Activated CD4-positive, alpha-beta T cell treated with anti-CD3 and anti-CD28 coated beads, Interleukin-2, amount 10 ng/mL, durations not matched to agents 24 days and 14 days (primary cell): ENCODE results near the gene RASGRP3. TPM values are rescaled to one million over a fixed set of nuclear protein-coding genes. Genes with fewer than 3 reads are reported as not detected.
A peak's percentile ranks its signal among the peaks of the same experiment; 100 is the strongest.

ENCODE experiments used
- DNase-seq: peaks from one replicate; pipeline ENCODE4 v3.0.0; 2022
- H3K27ac Mint-ChIP-seq: one replicate; pipeline ENCODE4 v1.8.0; 2022; ENCODE audit warnings: mild to moderate bottlenecking, mixed read lengths
- H3K27me3 Mint-ChIP-seq: one replicate; pipeline ENCODE4 v1.8.0; 2022; ENCODE audit warnings: mixed read lengths
- H3K36me3 Mint-ChIP-seq: one replicate; pipeline ENCODE4 v1.8.0; 2022; ENCODE audit warnings: low read depth, mild to moderate bottlenecking, mixed read lengths
- H3K4me1 Mint-ChIP-seq: one replicate; pipeline ENCODE4 v1.8.0; 2021; ENCODE audit warnings: mixed read lengths
- H3K4me3 Mint-ChIP-seq: one replicate; pipeline ENCODE4 v1.8.0; 2022; ENCODE audit warnings: mild to moderate bottlenecking, moderate library complexity, mixed read lengths
- H3K9me3 Mint-ChIP-seq: one replicate; pipeline ENCODE4 v1.8.0; 2021; ENCODE audit warnings: mixed read lengths
- intact Hi-C: fragments of 100-400 bp; cut with micrococcal nuclease; formaldehyde crosslinking; loops from one replicate; pipeline ENCODE4 v1.15.1; 2023
- total RNA-seq: library from RNA; stranded (reverse); gene quantifications from 2 replicates; pipeline ENCODE4 v1.2.3, GENCODE V29; 2022

RASGRP3 gene
- total RNA-seq, 1 donor from 2014 or later = 3.3 TPM

GRCh38 chr2:33509908-33510585, 33.6 kb downstream of the RASGRP3 start:
- Mint-ChIP-seq H3K36me3 (peaks cover under 1% of the 10 kb centered on the region), H3K4me1 (no peaks in the 10 kb centered on the region)

GRCh38 chr2:33510586-33510968, 34.1 kb downstream of the RASGRP3 start:
- H3K27me3 Mint-ChIP-seq = no peaks in the 10 kb centered on the region
- H3K27ac Mint-ChIP-seq = no peak overlapping the region
- intact Hi-C loops = no loop called here
- H3K36me3 Mint-ChIP-seq = peaks cover 5% of the 10 kb centered on the region
- peaks cover 4% of the 10 kb centered on the region for H3K9me3 Mint-ChIP-seq
- no peak for DNase-seq
- H3K4me3 Mint-ChIP-seq = no peak overlapping the region
- H3K4me1 Mint-ChIP-seq = no peaks in the 10 kb centered on the region

More at GRCh38 chr2:33509908-33510585, 33.6 kb downstream of the RASGRP3 start:
- Mint-ChIP-seq H3K9me3 (no peaks in the 10 kb centered on the region), H3K27me3 (no peaks in the 10 kb centered on the region), H3K4me3 (no peak overlapping the region), H3K27ac (no peak overlapping the region)
- intact Hi-C loops = no loop called here
- DNase-seq = no peak

GRCh38 chr2:33511141-33511540, 34.7 kb downstream of the RASGRP3 start:
- H3K9me3 Mint-ChIP-seq = peaks cover 4% of the 10 kb centered on the region
- H3K4me3 Mint-ChIP-seq = no peak overlapping the region
- H3K36me3 Mint-ChIP-seq = peaks cover 5% of the 10 kb centered on the region
- intact Hi-C loops = no loop called here
- no peak for DNase-seq
- no peaks in the 10 kb centered on the region for H3K27me3 Mint-ChIP-seq
- H3K4me1 Mint-ChIP-seq = no peaks in the 10 kb centered on the region
- no peak overlapping the region for H3K27ac Mint-ChIP-seq

- intact Hi-C loops = no loop called here
- Mint-ChIP-seq H3K9me3 (peaks cover 10% of the 10 kb centered on the region), H3K36me3 (peaks cover 11% of the 10 kb centered on the region)
Observed at GRCh38 chr2:33512112-33512511, 35.7 kb downstream of the RASGRP3 start.

GRCh38 chr2:33513480-33513879, 37.0 kb downstream of the RASGRP3 start:
- Mint-ChIP-seq H3K9me3 (peaks cover 10% of the 10 kb centered on the region), H3K36me3 (peaks cover 11% of the 10 kb centered on the region), H3K4me1 (no peaks in the 10 kb centered on the region), H3K27ac (no peak overlapping the region), H3K4me3 (no peak overlapping the region), H3K27me3 (no peaks in the 10 kb centered on the region)
- intact Hi-C loops = no loop called here
- DNase-seq = no peak

More at GRCh38 chr2:33512112-33512511, 35.7 kb downstream of the RASGRP3 start:
- no peak for DNase-seq
- Mint-ChIP-seq H3K27ac (no peak overlapping the region), H3K4me3 (no peak overlapping the region), H3K4me1 (no peaks in the 10 kb centered on the region), H3K27me3 (no peaks in the 10 kb centered on the region)

- H3K4me1 Mint-ChIP-seq = no peaks in the 10 kb centered on the region
- H3K9me3 Mint-ChIP-seq = peaks cover 10% of the 10 kb centered on the region
- no peak overlapping the region for H3K4me3 Mint-ChIP-seq
Observed at GRCh38 chr2:33516456-33516995, 40.1 kb downstream of the RASGRP3 start.

GRCh38 chr2:33518200-33518599, 41.8 kb downstream of the RASGRP3 start:
- Mint-ChIP-seq H3K9me3 (peaks cover 10% of the 10 kb centered on the region), H3K4me1 (no peaks in the 10 kb centered on the region), H3K4me3 (no peak overlapping the region), H3K27me3 (no peaks in the 10 kb centered on the region), H3K36me3 (peaks cover 15% of the 10 kb centered on the region), H3K27ac (no peak overlapping the region)
- intact Hi-C loops = no loop called here
- DNase-seq = no peak

More at GRCh38 chr2:33516456-33516995, 40.1 kb downstream of the RASGRP3 start:
- no peak overlapping the region for H3K27ac Mint-ChIP-seq
- no peaks in the 10 kb centered on the region for H3K27me3 Mint-ChIP-seq
- DNase-seq = no peak
- peaks cover 13% of the 10 kb centered on the region for H3K36me3 Mint-ChIP-seq
- intact Hi-C loops = no loop called here

- DNase-seq = no peak
- Mint-ChIP-seq H3K4me1 (no peaks in the 10 kb centered on the region), H3K27ac (no peak overlapping the region), H3K36me3 (peaks cover 15% of the 10 kb centered on the region), H3K4me3 (no peak overlapping the region), H3K27me3 (no peaks in the 10 kb centered on the region), H3K9me3 (peaks cover 10% of the 10 kb centered on the region)
- intact Hi-C loops = no loop called here
Observed at GRCh38 chr2:33518929-33519328, 42.5 kb downstream of the RASGRP3 start.

- intact Hi-C loops = no loop called here
- DNase-seq = no peak
- H3K27ac Mint-ChIP-seq = no peak overlapping the region
- H3K9me3 Mint-ChIP-seq = peaks cover 2% of the 10 kb centered on the region
- no peaks in the 10 kb centered on the region for H3K27me3 Mint-ChIP-seq
- H3K4me3 Mint-ChIP-seq = no peak overlapping the region
- H3K4me1 Mint-ChIP-seq = peaks cover 8% of the 10 kb centered on the region
- peaks cover 8% of the 10 kb centered on the region for H3K36me3 Mint-ChIP-seq
Observed at GRCh38 chr2:33521791-33522281, 45.4 kb downstream of the RASGRP3 start.

- H3K4me1 Mint-ChIP-seq = peaks cover 10% of the 10 kb centered on the region
- H3K27me3 Mint-ChIP-seq = no peaks in the 10 kb centered on the region
- DNase-seq = no peak
- H3K36me3 Mint-ChIP-seq = peaks cover 9% of the 10 kb centered on the region
- no peaks in the 10 kb centered on the region for H3K9me3 Mint-ChIP-seq
- no peak overlapping the region for H3K27ac Mint-ChIP-seq
- no peak overlapping the region for H3K4me3 Mint-ChIP-seq
- intact Hi-C loops = no loop called here
Observed at GRCh38 chr2:33522576-33522975, 46.1 kb downstream of the RASGRP3 start.

- Mint-ChIP-seq H3K27ac (no peak overlapping the region), H3K27me3 (no peaks in the 10 kb centered on the region), H3K4me3 (no peak overlapping the region), H3K36me3 (peaks cover 15% of the 10 kb centered on the region), H3K4me1 (peaks cover 22% of the 10 kb centered on the region), H3K9me3 (no peaks in the 10 kb centered on the region)
- intact Hi-C loops = loop anchor here (2.0 to 5.0 kb wide), 3 partner anchors 29 to 57 kb away; partner anchors contain the start of gene RASGRP3
- DNase-seq = no peak
Observed at GRCh38 chr2:33525666-33526065, 49.2 kb downstream of the RASGRP3 start.

GRCh38 chr2:33526132-33526531, 49.7 kb downstream of the RASGRP3 start:
- intact Hi-C loops = loop anchor here (2.0 to 5.0 kb wide), 3 partner anchors 29 to 56 kb away; partner anchors contain the start of gene RASGRP3
- Mint-ChIP-seq H3K36me3 (peaks cover 17% of the 10 kb centered on the region), H3K4me3 (no peak overlapping the region), H3K27me3 (no peaks in the 10 kb centered on the region), H3K9me3 (no peaks in the 10 kb centered on the region), H3K4me1 (peaks cover 22% of the 10 kb centered on the region), H3K27ac (peak overlapping the region; percentile 25)
- DNase-seq = peak; percentile 58

- H3K4me1 Mint-ChIP-seq = peaks cover 22% of the 10 kb centered on the region
- H3K9me3 Mint-ChIP-seq = no peaks in the 10 kb centered on the region
- DNase-seq = no peak
- peaks cover 17% of the 10 kb centered on the region for H3K36me3 Mint-ChIP-seq
- no peak overlapping the region for H3K27ac Mint-ChIP-seq
- H3K4me3 Mint-ChIP-seq = no peak overlapping the region
- intact Hi-C loops = loop anchor here (2.0 to 5.0 kb wide), 3 partner anchors 30 to 55 kb away; partner anchors contain the start of gene RASGRP3
- no peaks in the 10 kb centered on the region for H3K27me3 Mint-ChIP-seq
Observed at GRCh38 chr2:33526921-33527320, 50.5 kb downstream of the RASGRP3 start.

GRCh38 chr2:33528441-33528950, 52.0 kb downstream of the RASGRP3 start:
- no peak for DNase-seq
- intact Hi-C loops = loop anchor here (5.0 kb wide), 2 partner anchors 51 to 54 kb away; partner anchors contain the start of gene RASGRP3
- Mint-ChIP-seq H3K27ac (peak overlapping the region; percentile 31), H3K4me1 (peaks cover 22% of the 10 kb centered on the region), H3K36me3 (peaks cover 15% of the 10 kb centered on the region), H3K9me3 (no peaks in the 10 kb centered on the region), H3K4me3 (no peak overlapping the region), H3K27me3 (no peaks in the 10 kb centered on the region)
